ENCODE results near the gene TMUB1.

GRCh38 chr7:151063212-151063561 lies 20.1 kb downstream of the TMUB1 start:
- TF ChIP-seq POLR2A (IDR thresholded peaks at IDR 0.05), result no peak
- TF ChIP-seq, protein P1, sequence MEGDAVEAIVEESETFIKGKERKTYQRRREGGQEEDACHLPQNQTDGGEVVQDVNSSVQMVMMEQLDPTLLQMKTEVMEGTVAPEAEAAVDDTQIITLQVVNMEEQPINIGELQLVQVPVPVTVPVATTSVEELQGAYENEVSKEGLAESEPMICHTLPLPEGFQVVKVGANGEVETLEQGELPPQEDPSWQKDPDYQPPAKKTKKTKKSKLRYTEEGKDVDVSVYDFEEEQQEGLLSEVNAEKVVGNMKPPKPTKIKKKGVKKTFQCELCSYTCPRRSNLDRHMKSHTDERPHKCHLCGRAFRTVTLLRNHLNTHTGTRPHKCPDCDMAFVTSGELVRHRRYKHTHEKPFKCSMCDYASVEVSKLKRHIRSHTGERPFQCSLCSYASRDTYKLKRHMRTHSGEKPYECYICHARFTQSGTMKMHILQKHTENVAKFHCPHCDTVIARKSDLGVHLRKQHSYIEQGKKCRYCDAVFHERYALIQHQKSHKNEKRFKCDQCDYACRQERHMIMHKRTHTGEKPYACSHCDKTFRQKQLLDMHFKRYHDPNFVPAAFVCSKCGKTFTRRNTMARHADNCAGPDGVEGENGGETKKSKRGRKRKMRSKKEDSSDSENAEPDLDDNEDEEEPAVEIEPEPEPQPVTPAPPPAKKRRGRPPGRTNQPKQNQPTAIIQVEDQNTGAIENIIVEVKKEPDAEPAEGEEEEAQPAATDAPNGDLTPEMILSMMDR (IDR thresholded peaks at IDR 0.05 in 8 of 11, conservative IDR thresholded peaks at IDR 0.05 in 3 of 11), result no peak
- TF ChIP-seq POLR2AphosphoS5 (IDR thresholded peaks at IDR 0.05), result no peak

Measured in spleen (tissue), 7 donors.